GM06990 (cell line): ENCODE measurements around the gene MSX1.

Experiments used
- DNase-seq: peaks from one replicate; pipeline ENCODE4 v3.0.0-alpha.2; 2011; ENCODE audit not compliant: insufficient read length; ENCODE audit errors: extremely low read depth
- H3K27me3 ChIP-seq: replicated peaks from 2 replicates; pipeline ENCODE4 v1.6.0; 2011; ENCODE audit warnings: low read length; ENCODE audit not compliant: control insufficient read depth, insufficient read depth
- H3K36me3 ChIP-seq: 2 replicates; pipeline ENCODE4 v1.5.1; 2011; ENCODE audit warnings: low read length; ENCODE audit not compliant: control insufficient read depth, insufficient read depth
- H3K4me3 ChIP-seq: replicated peaks from 2 replicates; pipeline ENCODE4 v1.5.1; 2011; ENCODE audit warnings: low read depth, mild to moderate bottlenecking, control low read depth, low read length
- CTCF ChIP-seq: IDR thresholded peaks from 2 replicates; pipeline ENCODE4 v1.5.1; 2011; ENCODE audit warnings: low read length, control low read depth, mild to moderate bottlenecking, inconsistent platforms; ENCODE audit not compliant: insufficient read depth, poor library complexity, severe bottlenecking

The MSX1 gene

GRCh38 chr4:4868040-4868757, 8.7 kb downstream of the MSX1 start:
- TF ChIP-seq CTCF = no peak
- DNase-seq = no peak
- H3K36me3 ChIP-seq = no peaks in the 10 kb centered on the region; the same call in 1 of the 2 replicates
- H3K27me3 ChIP-seq = peaks cover 7% of the 10 kb centered on the region
- no peak overlapping the region for H3K4me3 ChIP-seq

- no peak for DNase-seq
- Histone ChIP-seq H3K27me3 (peaks cover 9% of the 10 kb centered on the region), H3K4me3 (no peak overlapping the region), H3K36me3 (no peaks in the 10 kb centered on the region)
- no peak for TF ChIP-seq CTCF
These were observed 9.6 kb downstream of the MSX1 start for GRCh38 chr4:4868758-4869723.

- H3K36me3 ChIP-seq = no peaks in the 10 kb centered on the region
- peaks cover 9% of the 10 kb centered on the region for H3K27me3 ChIP-seq
- peak overlapping the region; percentile 10; the same call in 1 of the 2 replicates for H3K4me3 ChIP-seq
- DNase-seq = no peak
- no peak for TF ChIP-seq CTCF
These were observed 10.5 kb downstream of the MSX1 start for GRCh38 chr4:4869731-4870571.

GRCh38 chr4:4870576-4871241, 11.2 kb downstream of the MSX1 start:
- TF ChIP-seq CTCF = no peak
- H3K27me3 ChIP-seq = peaks cover 9% of the 10 kb centered on the region
- no peak overlapping the region for H3K4me3 ChIP-seq
- no peak for DNase-seq
- H3K36me3 ChIP-seq = no peaks in the 10 kb centered on the region

- peaks cover 9% of the 10 kb centered on the region for H3K27me3 ChIP-seq
- H3K36me3 ChIP-seq = no peaks in the 10 kb centered on the region
- no peak for TF ChIP-seq CTCF
- H3K4me3 ChIP-seq = no peak overlapping the region
- no peak for DNase-seq
These were observed 11.7 kb downstream of the MSX1 start for GRCh38 chr4:4871242-4871572.
